Measurements from ENCODE around the gene TMEM86B.

- TF ChIP-seq CREB1 (IDR thresholded peaks at IDR 0.05; ENCODE audit: low read depth), result no peak
- TF ChIP-seq TAF1 (IDR thresholded peaks at IDR 0.05; ENCODE audit: low read depth), result no peak
- TF ChIP-seq EP300 (IDR thresholded peaks at IDR 0.05; ENCODE audit: borderline replicate concordance), result no peak
- no peak for TF ChIP-seq MAX (IDR thresholded peaks at IDR 0.05)
- TF ChIP-seq ZBTB7A (IDR thresholded peaks at IDR 0.05; ENCODE audit: low read depth), result no peak
- no peak for TF ChIP-seq CEBPB (IDR thresholded peaks at IDR 0.05)
- no peak for TF ChIP-seq RAD21 (IDR thresholded peaks at IDR 0.05; ENCODE audit: low read depth)
- TF ChIP-seq USF1 (IDR thresholded peaks at IDR 0.05), result no peak
- no peak for TF ChIP-seq NFIC (IDR thresholded peaks at IDR 0.05)
- TF ChIP-seq REST (IDR thresholded peaks at IDR 0.05; ENCODE audit: low read depth), result no peak
- no peak for TF ChIP-seq TEAD4 (IDR thresholded peaks at IDR 0.05)
- no peak for TF ChIP-seq EGR1 (IDR thresholded peaks at IDR 0.05)
- TF ChIP-seq FOXM1 (IDR thresholded peaks at IDR 0.05; ENCODE audit: borderline replicate concordance, low read depth), result no peak
These were observed 19.5 kb downstream of the TMEM86B start, which contains the start of gene PTPRH for GRCh38 chr19:55208880-55209692.

Measured in Ishikawa (cell line).